Skeletal muscle satellite cell (primary cell): ENCODE data around the gene GPA33.
A peak's percentile ranks its signal among the peaks of the same experiment; 100 is the strongest.

Experiments used
- H3K27me3 ChIP-seq: 2 replicates; pipeline ENCODE4 v1.7.0; 2013; ENCODE audit warnings: low read length; ENCODE audit not compliant: control insufficient read depth, insufficient read depth
- H3K36me3 ChIP-seq: 2 replicates; pipeline ENCODE4 v1.7.0; 2013; ENCODE audit warnings: mild to moderate bottlenecking, control low read depth, low read length; ENCODE audit not compliant: insufficient read depth
- H3K4me1 ChIP-seq: 2 replicates; pipeline ENCODE4 v1.7.0; 2013; ENCODE audit warnings: low read length; ENCODE audit not compliant: control insufficient read depth, insufficient read depth
- H3K4me2 ChIP-seq: 2 replicates; pipeline ENCODE4 v1.7.0; 2013; ENCODE audit warnings: mild to moderate bottlenecking, low read length
- H3K4me3 ChIP-seq: 2 replicates; pipeline ENCODE4 v1.7.0; 2013; ENCODE audit warnings: low read length
- H3K9ac ChIP-seq: 2 replicates; pipeline ENCODE4 v1.7.0; 2013; ENCODE audit warnings: mild to moderate bottlenecking, low read depth, low read length, moderate library complexity
- H3K9me3 ChIP-seq: replicated peaks from 2 replicates; pipeline ENCODE4 v1.7.0; 2013; ENCODE audit warnings: mild to moderate bottlenecking, control low read depth, low read length

Gene GPA33

DNA sequence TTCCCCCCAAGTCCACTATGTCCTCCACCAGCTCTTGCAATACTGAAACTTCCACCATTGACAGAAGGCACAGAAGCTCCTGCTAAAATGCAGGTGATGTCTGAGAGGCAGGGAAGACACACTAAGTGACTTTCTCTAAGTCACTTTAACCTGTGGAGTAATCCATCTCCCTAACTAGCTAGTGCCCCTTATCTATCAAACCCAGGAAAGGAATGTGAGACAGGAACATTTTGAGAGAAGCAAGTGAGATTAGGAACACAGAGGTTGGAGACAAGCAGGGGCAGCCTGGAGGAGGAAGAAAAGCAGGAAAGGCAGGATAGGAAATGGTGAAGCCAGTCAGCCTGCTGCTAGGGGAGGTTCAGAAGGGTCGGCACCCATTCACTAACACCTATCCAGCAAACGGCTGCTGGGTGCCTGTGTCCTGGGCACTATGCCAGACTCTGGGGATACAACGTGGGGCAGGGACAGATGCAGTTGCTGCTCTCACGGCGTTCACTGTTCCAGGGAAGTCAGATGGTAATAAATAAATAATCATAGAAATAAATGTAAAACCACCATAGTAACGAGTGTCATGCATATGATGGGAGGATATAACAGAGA is 7.0 kb downstream of the GPA33 start:
- no peak overlapping the region for H3K4me2 ChIP-seq
- H3K9ac ChIP-seq, result no peak overlapping the region
- H3K4me3 ChIP-seq, result no peak overlapping the region
- H3K9me3 ChIP-seq, result no peaks in the 10 kb centered on the region
- no peaks in the 10 kb centered on the region for H3K4me1 ChIP-seq
- H3K27me3 ChIP-seq, result peaks cover 46% of the 10 kb centered on the region
- H3K36me3 ChIP-seq, result no peaks in the 10 kb centered on the region

DNA sequence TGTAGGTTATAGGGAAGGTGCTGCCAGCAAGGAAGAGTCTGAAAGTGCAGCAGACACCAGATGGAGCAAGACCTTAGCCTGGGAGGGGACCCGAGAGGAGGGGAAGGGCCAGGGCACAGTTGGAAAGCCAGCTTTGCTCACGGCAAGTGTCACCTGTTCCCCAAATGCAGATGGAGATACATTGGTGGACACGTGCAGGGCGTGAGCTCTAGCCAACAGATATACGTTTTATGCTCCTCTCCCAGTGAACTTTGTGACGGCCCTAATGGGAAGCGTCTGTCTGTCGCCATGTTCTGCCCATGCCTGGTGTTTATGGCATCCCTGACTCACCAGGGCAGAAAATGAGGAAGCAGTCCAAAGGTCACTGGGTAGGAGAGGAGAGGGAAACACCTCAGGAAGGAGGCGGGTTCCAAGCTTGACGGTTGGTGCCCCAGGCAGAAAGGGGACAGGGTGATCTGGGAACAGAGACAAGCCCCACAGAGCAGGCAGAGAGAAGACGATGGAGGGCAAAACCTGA is 7.6 kb downstream of the GPA33 start:
- Histone ChIP-seq H3K4me1 (no peaks in the 10 kb centered on the region), H3K9me3 (no peaks in the 10 kb centered on the region), H3K4me2 (no peak overlapping the region), H3K27me3 (peaks cover 50% of the 10 kb centered on the region), H3K4me3 (no peak overlapping the region), H3K36me3 (no peaks in the 10 kb centered on the region), H3K9ac (no peak overlapping the region)

DNA sequence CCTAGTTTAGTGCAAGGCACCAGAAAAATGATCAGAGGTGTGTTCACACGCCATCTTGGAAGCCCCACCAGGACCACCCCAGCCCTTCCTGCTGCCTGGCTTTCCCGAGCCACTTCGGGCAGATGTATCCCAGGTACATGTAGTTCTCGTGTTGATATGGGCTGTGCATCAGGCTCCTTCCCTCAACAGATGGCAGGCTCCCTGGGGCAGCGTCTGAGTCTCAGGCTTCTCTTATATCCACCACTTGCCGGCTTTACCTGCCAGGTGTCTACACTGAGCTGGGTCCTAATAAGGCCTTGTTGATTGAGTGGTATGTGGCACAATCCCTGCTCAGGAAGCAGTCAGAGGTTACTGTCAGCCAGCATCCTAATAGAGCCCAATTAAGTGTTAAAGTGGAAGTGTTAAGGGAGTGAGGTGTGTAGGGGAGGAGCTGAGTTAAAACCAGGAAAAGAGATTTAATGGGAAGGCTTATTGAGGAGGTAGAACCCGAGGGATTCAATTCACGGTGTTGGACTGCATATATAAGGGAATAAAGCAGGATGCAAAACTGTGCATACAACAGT is 8.5 kb downstream of the GPA33 start:
- Histone ChIP-seq H3K4me3 (no peak overlapping the region), H3K9ac (no peak overlapping the region), H3K4me2 (no peak overlapping the region), H3K9me3 (no peaks in the 10 kb centered on the region), H3K27me3 (peaks cover 50% of the 10 kb centered on the region), H3K4me1 (no peaks in the 10 kb centered on the region), H3K36me3 (no peaks in the 10 kb centered on the region)

DNA sequence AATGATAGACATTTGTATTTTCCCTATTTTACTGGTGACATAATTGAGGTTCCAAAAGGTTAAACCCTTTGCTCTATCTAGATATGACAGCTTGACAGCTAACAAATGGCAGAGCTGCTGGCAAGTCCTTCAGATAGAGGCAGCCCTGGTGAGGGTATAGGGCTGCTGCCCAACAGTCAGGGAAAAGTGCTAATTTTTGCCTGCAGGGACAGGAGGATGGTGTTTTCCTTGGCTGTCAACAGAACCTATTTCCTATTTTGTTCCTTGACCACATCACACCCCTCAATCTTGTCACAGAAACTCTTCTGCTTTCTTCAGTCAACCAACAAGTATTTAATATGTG is 12.3 kb downstream of the GPA33 start:
- Histone ChIP-seq H3K4me1 (no peaks in the 10 kb centered on the region), H3K36me3 (no peaks in the 10 kb centered on the region), H3K9me3 (no peaks in the 10 kb centered on the region), H3K9ac (no peak overlapping the region), H3K4me3 (no peak overlapping the region), H3K4me2 (no peak overlapping the region), H3K27me3 (peaks cover 35% of the 10 kb centered on the region)

DNA sequence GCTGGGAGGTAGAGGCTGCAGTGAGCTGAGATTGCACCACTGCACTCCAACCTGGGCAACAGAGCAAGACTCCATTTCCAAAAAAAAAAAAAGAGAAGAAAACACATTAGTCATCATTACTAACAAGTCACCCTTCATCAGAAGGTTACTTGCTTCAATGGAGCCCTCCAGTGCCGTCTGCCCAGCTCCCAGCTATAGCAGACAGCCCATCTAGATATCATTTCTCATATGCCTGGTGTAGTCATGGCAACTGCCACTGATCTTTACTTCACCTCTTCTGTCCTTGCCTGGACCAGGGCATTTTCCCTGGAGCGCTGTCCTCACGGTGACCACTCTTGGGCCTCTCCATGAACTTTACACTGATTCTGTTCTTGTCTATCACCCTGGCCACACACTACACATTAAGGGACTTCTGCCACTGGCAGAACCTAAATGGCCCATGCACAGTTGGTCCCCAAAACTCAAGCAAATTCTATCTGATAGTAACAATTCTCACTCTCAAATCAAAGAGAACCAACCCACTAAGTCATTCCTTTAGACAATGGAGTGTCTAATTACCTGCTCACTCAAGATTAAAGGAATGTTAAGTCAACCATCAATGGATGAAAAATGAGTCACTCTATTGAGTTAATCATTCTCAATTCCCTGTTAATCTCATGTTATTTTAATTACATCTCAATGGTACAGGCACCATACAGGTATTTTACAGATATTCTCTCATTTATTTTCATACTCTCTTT is 12.9 kb downstream of the GPA33 start:
- Histone ChIP-seq H3K27me3 (peaks cover 30% of the 10 kb centered on the region), H3K9me3 (no peaks in the 10 kb centered on the region), H3K4me3 (no peak overlapping the region), H3K4me1 (no peaks in the 10 kb centered on the region), H3K36me3 (no peaks in the 10 kb centered on the region), H3K4me2 (no peak overlapping the region), H3K9ac (no peak overlapping the region)

DNA sequence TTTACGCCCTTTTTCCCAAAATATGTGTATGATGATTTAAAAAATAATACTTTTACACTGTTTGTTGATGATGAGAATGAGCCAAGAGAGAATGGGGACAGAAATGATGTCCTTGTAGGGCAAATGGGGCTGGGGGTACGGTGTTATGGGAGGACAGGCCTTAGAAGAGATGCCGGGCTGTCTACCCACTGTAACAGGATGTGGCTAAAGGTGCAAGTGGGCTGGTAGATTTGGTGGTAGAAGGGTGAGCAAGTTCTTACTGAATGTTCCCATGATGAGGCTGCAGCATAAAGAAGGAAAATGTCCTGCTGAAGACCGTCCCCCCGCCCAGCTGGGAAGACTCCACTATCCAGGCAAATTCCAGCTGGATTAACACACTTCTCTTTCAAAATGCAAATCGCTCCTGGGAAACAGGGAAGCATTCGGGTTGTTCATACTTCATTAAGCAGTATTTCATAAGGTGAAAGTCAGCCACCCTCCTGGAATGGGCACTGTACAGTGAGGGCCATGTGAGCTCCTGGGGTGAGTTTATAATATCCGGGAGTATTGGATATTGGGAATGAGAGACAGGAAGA is 14.0 kb downstream of the GPA33 start:
- Histone ChIP-seq H3K9ac (no peak overlapping the region), H3K36me3 (no peaks in the 10 kb centered on the region), H3K4me2 (no peak overlapping the region), H3K4me3 (no peak overlapping the region), H3K9me3 (no peaks in the 10 kb centered on the region), H3K4me1 (no peaks in the 10 kb centered on the region), H3K27me3 (peaks cover 25% of the 10 kb centered on the region)

DNA sequence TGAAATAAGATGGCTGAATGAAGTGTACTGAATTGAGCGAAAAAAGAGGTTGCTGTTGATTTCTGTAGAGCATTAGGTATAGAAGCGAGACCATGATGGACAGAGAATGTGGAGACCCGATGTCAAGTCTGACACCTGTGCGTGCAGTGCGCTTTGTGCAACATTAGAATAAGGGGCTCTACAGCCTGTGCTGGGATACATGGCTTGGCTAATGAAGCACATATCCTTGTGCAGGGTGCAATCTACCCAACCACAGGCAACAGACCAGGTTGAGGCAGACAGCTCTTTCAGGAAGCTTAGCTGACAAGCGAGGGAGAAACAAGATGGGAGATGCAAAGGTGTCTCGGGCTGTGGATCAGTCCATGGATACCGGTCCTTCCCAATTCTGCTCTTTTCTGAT is 18.9 kb downstream of the GPA33 start:
- no peak overlapping the region for H3K4me3 ChIP-seq
- no peak overlapping the region for H3K4me2 ChIP-seq
- H3K36me3 ChIP-seq, result no peaks in the 10 kb centered on the region
- H3K9ac ChIP-seq, result no peak overlapping the region
- H3K4me1 ChIP-seq, result no peaks in the 10 kb centered on the region
- H3K9me3 ChIP-seq, result no peaks in the 10 kb centered on the region
- H3K27me3 ChIP-seq, result peaks cover 20% of the 10 kb centered on the region

DNA sequence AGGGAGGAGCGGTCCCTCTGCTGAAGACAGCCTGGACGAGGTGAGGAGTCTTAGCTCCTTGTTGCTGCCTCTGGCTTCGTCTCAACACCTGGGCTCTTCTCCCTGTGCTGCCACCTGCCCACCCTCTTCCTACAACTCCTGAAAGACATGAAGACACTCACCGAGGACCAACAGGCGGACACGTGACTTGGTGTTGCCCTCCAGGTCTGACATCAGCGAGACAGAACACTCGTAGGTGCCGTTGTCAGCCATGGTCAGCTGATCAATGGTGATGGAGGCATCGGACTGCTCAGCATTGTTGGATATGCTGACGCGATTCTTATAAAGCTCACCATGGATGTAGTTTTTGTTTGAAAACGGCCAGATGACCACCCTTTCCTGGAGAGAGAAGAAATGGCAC is 21.4 kb downstream of the GPA33 start:
- no peak overlapping the region for H3K4me2 ChIP-seq
- H3K27me3 ChIP-seq, result peaks cover 24% of the 10 kb centered on the region
- no peaks in the 10 kb centered on the region for H3K4me1 ChIP-seq
- H3K9me3 ChIP-seq, result no peaks in the 10 kb centered on the region
- H3K36me3 ChIP-seq, result no peaks in the 10 kb centered on the region
- no peak overlapping the region for H3K9ac ChIP-seq
- no peak overlapping the region for H3K4me3 ChIP-seq

DNA sequence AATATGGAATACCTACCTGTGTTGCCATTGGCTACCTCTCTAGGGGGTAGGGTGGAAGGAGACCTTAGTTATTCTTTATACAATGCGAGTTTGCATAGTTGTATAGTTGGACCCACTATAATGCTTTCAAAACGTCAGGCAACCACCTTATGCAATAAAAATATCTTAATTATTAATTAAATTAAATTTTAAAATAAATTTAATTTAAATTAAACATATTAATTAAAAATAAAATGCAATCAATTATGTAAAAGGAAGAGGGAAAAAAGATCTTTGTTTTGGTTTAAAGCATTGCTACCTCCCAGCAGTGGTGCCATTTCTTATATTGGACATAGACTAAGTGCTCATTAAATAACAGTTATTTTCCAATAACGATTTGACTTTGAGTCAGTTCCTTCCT is 22.3 kb downstream of the GPA33 start:
- Histone ChIP-seq H3K36me3 (no peaks in the 10 kb centered on the region), H3K4me3 (no peak overlapping the region), H3K4me1 (no peaks in the 10 kb centered on the region), H3K4me2 (no peak overlapping the region), H3K9ac (no peak overlapping the region), H3K9me3 (no peaks in the 10 kb centered on the region), H3K27me3 (peaks cover 24% of the 10 kb centered on the region)

DNA sequence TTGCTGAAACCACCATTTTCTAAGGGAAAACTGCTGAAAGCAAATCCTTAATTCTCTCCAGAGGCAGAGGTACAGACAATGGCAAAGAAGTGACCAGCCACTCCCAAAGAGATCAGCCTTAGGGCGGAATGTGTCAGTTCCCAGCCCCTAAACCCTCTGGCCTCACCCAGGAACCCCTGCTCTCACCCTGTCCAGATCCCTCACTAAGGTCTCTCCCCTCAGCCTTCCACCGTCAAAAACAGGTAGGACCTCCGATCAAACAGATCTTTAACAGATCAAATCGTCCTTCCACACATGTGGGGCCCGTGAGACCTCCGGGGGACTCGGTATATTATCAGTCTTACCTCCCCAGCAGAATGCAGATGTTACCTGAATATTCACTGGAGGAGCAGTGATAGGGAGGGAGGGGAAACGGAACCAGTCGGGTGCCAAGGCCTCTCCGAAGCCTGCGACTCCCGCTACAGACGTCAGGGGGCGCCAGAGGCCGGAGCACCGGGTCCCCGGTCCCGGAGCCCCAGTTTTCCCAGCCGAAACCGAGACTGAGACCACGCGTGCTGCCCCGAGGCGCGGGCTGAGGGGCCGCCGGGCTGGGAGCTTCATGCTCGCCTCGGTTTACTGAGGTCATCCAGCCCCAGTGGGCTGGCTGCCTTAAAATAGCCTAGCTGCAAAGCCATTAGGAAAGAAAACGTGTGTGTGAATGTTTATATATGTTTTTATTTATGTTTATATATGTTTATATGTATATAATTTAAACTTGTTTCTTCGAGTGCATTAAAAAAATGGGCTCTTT is 23.6 kb downstream of the GPA33 start:
- H3K9me3 ChIP-seq, result no peaks in the 10 kb centered on the region
- H3K4me1 ChIP-seq, result no peaks in the 10 kb centered on the region
- peak overlapping the region; percentile 80 for H3K4me2 ChIP-seq
- no peaks in the 10 kb centered on the region for H3K36me3 ChIP-seq
- peak overlapping the region; percentile 49 for H3K4me3 ChIP-seq
- H3K27me3 ChIP-seq, result peaks cover 24% of the 10 kb centered on the region
- peak overlapping the region; percentile 44 for H3K9ac ChIP-seq

DNA sequence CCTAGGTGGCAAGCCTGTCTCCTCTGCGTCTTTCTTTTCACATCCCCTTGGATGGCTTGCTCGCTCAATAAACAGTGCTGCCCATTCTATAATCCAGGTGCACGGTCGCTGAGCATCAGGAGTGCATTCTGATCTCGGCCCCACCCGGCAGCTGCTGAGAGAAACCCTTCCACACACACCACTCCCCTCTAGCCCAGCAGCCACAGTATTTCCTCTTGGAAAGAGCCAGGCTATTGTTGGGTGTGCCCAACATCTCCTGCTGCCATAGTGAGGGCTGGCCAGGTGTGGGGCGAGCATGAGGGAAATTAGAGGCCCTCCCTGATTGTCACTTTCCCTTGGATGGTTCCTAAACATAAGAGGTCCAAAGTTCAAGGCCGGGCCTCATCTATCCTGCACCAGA is 24.7 kb downstream of the GPA33 start:
- Histone ChIP-seq H3K36me3 (no peaks in the 10 kb centered on the region), H3K9ac (no peak overlapping the region), H3K4me1 (no peaks in the 10 kb centered on the region), H3K4me2 (no peak overlapping the region), H3K27me3 (peaks cover 24% of the 10 kb centered on the region), H3K4me3 (no peak overlapping the region), H3K9me3 (no peaks in the 10 kb centered on the region)
